ENCODE results near the gene ADCY6. TPM values are rescaled to one million over a fixed set of nuclear protein-coding genes. Genes with fewer than 3 reads are reported as not detected.

ADCY6 gene
- total RNA-seq, 2 donors from 2014 or later = 52.8 to 58.6 TPM

DNA sequence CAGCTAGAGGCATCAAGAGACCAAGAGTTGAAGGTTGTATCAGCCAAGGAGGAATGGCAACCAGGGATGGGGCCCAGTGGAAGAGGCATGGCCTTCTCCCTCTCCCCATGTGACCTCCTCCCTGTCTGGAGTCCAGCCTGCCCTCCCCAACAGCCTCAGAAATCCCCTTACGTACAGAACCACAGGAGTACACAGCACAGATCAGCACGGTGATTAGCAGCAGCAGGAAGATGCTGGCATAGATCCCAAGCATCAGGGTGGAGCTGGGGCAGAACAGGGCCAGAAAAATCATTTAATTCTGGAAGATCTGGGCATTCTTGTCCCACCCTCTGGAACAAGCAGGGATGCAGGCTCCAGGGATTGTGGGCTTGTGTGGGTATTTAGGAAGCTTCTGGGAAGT lies 14.4 kb downstream of the ADCY6 start:
- Mint-ChIP-seq H3K27me3 (ENCODE audit: insufficient read depth) (no peaks in the 10 kb centered on the region), H3K4me3 (no peak overlapping the region), H3K9me3 (no peaks in the 10 kb centered on the region), H3K4me1 (no peaks in the 10 kb centered on the region), H3K36me3 (ENCODE audit: low read depth) (peaks cover 71% of the 10 kb centered on the region), H3K27ac (no peak overlapping the region)
- TF ChIP-seq, protein P1, sequence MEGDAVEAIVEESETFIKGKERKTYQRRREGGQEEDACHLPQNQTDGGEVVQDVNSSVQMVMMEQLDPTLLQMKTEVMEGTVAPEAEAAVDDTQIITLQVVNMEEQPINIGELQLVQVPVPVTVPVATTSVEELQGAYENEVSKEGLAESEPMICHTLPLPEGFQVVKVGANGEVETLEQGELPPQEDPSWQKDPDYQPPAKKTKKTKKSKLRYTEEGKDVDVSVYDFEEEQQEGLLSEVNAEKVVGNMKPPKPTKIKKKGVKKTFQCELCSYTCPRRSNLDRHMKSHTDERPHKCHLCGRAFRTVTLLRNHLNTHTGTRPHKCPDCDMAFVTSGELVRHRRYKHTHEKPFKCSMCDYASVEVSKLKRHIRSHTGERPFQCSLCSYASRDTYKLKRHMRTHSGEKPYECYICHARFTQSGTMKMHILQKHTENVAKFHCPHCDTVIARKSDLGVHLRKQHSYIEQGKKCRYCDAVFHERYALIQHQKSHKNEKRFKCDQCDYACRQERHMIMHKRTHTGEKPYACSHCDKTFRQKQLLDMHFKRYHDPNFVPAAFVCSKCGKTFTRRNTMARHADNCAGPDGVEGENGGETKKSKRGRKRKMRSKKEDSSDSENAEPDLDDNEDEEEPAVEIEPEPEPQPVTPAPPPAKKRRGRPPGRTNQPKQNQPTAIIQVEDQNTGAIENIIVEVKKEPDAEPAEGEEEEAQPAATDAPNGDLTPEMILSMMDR (conservative IDR thresholded peaks at IDR 0.05) = no peak
- no peak for DNase-seq
- Histone ChIP-seq H3K36me3 (ENCODE audit: control insufficient read depth, insufficient read depth, low read length) (peaks cover 60% of the 10 kb centered on the region), H3K9me3 (ENCODE audit: control insufficient read depth, low read length) (no peaks in the 10 kb centered on the region), H3K9ac (ENCODE audit: extremely low read depth, low read length, poor library complexity, severe bottlenecking) (no peak overlapping the region), H3K27me3 (ENCODE audit: control insufficient read depth, insufficient read depth, low read length, poor library complexity, severe bottlenecking) (no peaks in the 10 kb centered on the region), H3K4me3 (ENCODE audit: low read length) (no peak overlapping the region), H3K4me1 (ENCODE audit: control insufficient read depth, insufficient read depth, low read length) (no peaks in the 10 kb centered on the region), H3K27ac (ENCODE audit: low read depth, low read length) (no peak overlapping the region)
- 80 to 94% methylated on average over 1 to 2 of the region's 2 CpGs for WGBS, 2 experiments (ENCODE audit: insufficient coverage in 1 of 2, insufficient read length in 1 of 2)

DNA sequence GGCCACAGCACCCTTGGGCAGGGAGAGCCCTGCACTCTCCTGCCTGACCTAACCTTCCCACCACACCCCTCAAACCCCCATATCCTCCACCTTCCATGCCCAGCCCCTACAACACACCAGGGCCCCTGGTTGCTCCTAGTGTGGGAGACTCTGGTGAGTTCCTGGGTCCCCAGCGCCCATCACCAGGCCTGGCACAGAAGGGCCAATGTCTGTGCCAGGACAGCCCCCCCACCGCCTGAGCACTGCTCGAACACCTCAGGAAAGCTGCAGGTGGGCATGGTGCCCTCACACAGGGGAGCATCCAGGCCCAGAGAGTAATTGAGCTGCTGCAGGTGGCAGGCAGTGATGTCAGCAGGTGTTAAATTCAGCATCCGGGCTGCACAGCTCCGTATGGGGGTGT lies 15.2 kb downstream of the ADCY6 start:
- Mint-ChIP-seq H3K27me3 (ENCODE audit: insufficient read depth) (no peaks in the 10 kb centered on the region), H3K4me1 (peaks cover 4% of the 10 kb centered on the region), H3K4me3 (no peak overlapping the region), H3K9me3 (no peaks in the 10 kb centered on the region), H3K36me3 (ENCODE audit: low read depth) (peaks cover 75% of the 10 kb centered on the region), H3K27ac (no peak overlapping the region)
- no peaks in the 10 kb centered on the region for H3K27me3 ChIP-seq (ENCODE audit: control insufficient read depth, insufficient read depth, low read length, poor library complexity, severe bottlenecking)
- 93 to 95% methylated on average over 3 to 5 of the region's 5 CpGs for WGBS, 2 experiments (ENCODE audit: insufficient coverage in 1 of 2, insufficient read length in 1 of 2)
- H3K4me1 ChIP-seq (ENCODE audit: control insufficient read depth, insufficient read depth, low read length) = peaks cover under 1% of the 10 kb centered on the region
- TF ChIP-seq, protein P1 (conservative IDR thresholded peaks at IDR 0.05) = no peak
- no peak overlapping the region for H3K4me3 ChIP-seq (ENCODE audit: low read length)
- H3K9me3 ChIP-seq (ENCODE audit: control insufficient read depth, low read length) = no peaks in the 10 kb centered on the region
- no peak overlapping the region for H3K27ac ChIP-seq (ENCODE audit: low read depth, low read length)
- DNase-seq = no peak
- no peak overlapping the region for H3K9ac ChIP-seq (ENCODE audit: extremely low read depth, low read length, poor library complexity, severe bottlenecking)
- H3K36me3 ChIP-seq (ENCODE audit: control insufficient read depth, insufficient read depth, low read length) = peaks cover 64% of the 10 kb centered on the region

DNA sequence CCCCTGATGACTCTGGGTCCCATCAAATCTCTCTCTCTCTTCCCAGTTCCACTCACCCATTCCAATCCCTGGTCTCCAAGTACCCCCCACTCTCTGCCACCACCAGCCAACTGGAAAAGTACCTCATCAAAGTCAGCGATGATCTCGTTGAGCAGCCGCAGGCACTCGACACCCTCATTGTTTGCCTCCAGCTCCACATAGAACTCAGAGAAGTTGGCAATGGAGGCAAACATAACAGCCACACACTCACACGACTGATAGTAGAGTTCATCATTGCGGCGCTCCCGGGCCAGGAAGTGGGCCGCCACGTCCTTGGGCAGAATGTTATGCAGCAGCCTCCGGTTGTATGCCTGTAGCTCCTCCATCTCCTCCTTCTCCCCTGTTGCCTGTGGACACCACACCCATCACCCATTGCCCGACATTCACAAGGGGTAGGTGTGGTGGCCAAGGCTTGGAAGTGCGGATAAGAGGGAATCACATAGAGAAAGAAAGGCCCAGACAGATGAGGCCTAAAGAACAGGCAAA lies 17.2 kb downstream of the ADCY6 start:
- Histone ChIP-seq H3K4me1 (ENCODE audit: control insufficient read depth, insufficient read depth, low read length) (peaks cover 3% of the 10 kb centered on the region), H3K27ac (ENCODE audit: low read depth, low read length) (no peak overlapping the region), H3K9me3 (ENCODE audit: control insufficient read depth, low read length) (no peaks in the 10 kb centered on the region), H3K4me3 (ENCODE audit: low read length) (no peak overlapping the region), H3K9ac (ENCODE audit: extremely low read depth, low read length, poor library complexity, severe bottlenecking) (no peak overlapping the region), H3K36me3 (ENCODE audit: control insufficient read depth, insufficient read depth, low read length) (peaks cover 71% of the 10 kb centered on the region), H3K27me3 (ENCODE audit: control insufficient read depth, insufficient read depth, low read length, poor library complexity, severe bottlenecking) (no peaks in the 10 kb centered on the region)
- DNase-seq = no peak
- TF ChIP-seq, protein P1 (conservative IDR thresholded peaks at IDR 0.05) = no peak
- H3K36me3 Mint-ChIP-seq (ENCODE audit: low read depth) = peaks cover 66% of the 10 kb centered on the region
- no peaks in the 10 kb centered on the region for H3K9me3 Mint-ChIP-seq
- H3K4me3 Mint-ChIP-seq = no peak overlapping the region
- peaks cover 7% of the 10 kb centered on the region for H3K4me1 Mint-ChIP-seq
- no peaks in the 10 kb centered on the region for H3K27me3 Mint-ChIP-seq (ENCODE audit: insufficient read depth)
- 94% methylated on average over 11 to 13 of the region's 13 CpGs for WGBS, 2 experiments (ENCODE audit: insufficient coverage in 1 of 2, insufficient read length in 1 of 2)
- no peak overlapping the region for H3K27ac Mint-ChIP-seq

All from endodermal cell (in vitro differentiated cells).